Thyroid gland (tissue), 4 donors: ENCODE measurements around the gene TMEM225.

Source experiments
- POLR2A ChIP-seq, 2 donors: fragments of 450-650 bp; IDR thresholded peaks; one replicate each; pipeline ENCODE4 v1.6.1; 2017; ENCODE audit warnings: antibody characterized with exemption in 2 of 2, mild to moderate bottlenecking in 2 of 2, moderate library complexity in 1 of 2
- TF ChIP-seq, protein P1 (sequence below), 6 experiments: fragments of 200-600 bp in 3 of 6; fragments of 450-650 bp in 3 of 6; sonication (generic) in 3 of 6; IDR thresholded peaks; one replicate each; pipeline ENCODE4 v1.5.1; 2016 to 2019; ENCODE audit warnings: antibody characterized with exemption in 6 of 6, mild to moderate bottlenecking in 2 of 6, inconsistent platforms in 1 of 6, moderate library complexity in 1 of 6

DNA sequence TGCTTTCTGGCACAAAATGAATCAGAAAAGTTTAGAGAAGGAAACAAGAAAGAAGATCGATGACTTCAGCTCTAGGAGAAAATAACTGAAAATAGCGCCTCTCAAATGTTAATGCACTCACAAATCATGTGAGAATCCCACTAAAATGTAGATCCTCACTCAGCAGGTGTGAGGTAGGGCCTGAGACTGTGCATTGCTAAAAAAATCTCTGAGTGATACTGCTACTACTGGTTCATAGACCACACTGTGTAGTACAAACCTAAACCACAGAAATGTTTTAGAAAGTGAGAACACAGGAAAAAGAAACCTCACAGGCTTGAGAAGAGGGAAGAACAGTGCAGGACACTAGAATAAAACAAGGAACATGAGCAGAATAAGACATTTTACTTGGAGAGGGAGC is 18.5 kb upstream of the TMEM225 start:
- TF ChIP-seq, protein P1, sequence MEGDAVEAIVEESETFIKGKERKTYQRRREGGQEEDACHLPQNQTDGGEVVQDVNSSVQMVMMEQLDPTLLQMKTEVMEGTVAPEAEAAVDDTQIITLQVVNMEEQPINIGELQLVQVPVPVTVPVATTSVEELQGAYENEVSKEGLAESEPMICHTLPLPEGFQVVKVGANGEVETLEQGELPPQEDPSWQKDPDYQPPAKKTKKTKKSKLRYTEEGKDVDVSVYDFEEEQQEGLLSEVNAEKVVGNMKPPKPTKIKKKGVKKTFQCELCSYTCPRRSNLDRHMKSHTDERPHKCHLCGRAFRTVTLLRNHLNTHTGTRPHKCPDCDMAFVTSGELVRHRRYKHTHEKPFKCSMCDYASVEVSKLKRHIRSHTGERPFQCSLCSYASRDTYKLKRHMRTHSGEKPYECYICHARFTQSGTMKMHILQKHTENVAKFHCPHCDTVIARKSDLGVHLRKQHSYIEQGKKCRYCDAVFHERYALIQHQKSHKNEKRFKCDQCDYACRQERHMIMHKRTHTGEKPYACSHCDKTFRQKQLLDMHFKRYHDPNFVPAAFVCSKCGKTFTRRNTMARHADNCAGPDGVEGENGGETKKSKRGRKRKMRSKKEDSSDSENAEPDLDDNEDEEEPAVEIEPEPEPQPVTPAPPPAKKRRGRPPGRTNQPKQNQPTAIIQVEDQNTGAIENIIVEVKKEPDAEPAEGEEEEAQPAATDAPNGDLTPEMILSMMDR (IDR thresholded peaks at IDR 0.05) = no peak
- no peak for TF ChIP-seq POLR2A (IDR thresholded peaks at IDR 0.05)
